K562 (cell line): ENCODE data around the gene LYVE1. TPM values are rescaled to one million over a fixed set of nuclear protein-coding genes. Genes with fewer than 3 reads are reported as not detected.
A peak's percentile ranks its signal among the peaks of the same experiment; 100 is the strongest.

Source experiments
- ARID1B ChIP-seq: fragments of 450-650 bp; IDR thresholded peaks from 2 replicates; pipeline ENCODE4 v1.6.1; 2016; ENCODE audit warnings: antibody characterized with exemption, mild to moderate bottlenecking, inconsistent platforms
- CBFA2T2 ChIP-seq: fragments of 450-650 bp; conservative IDR thresholded peaks from 2 replicates; pipeline ENCODE4 v1.6.1; 2017; ENCODE audit warnings: mild to moderate bottlenecking
- CTCFL ChIP-seq: IDR thresholded peaks from 2 replicates; pipeline ENCODE4 v1.6.1; 2011; ENCODE audit warnings: borderline replicate concordance, low read depth, mild to moderate bottlenecking, moderate library complexity, low read length; ENCODE audit not compliant: insufficient read depth, poor library complexity, severe bottlenecking
- EGR1 ChIP-seq: fragments of 450-650 bp; conservative IDR thresholded peaks from 2 replicates; pipeline ENCODE4 v1.6.1; 2017; ENCODE audit warnings: mild to moderate bottlenecking
- EP300 ChIP-seq: IDR thresholded peaks from 2 replicates; pipeline ENCODE4 v1.6.1; 2012; ENCODE audit warnings: low read length, improper control_type of control experiment
- ESRRA ChIP-seq: fragments of 450-650 bp; IDR thresholded peaks from 2 replicates; pipeline ENCODE4 v1.6.1; 2014; ENCODE audit warnings: low read depth, mild to moderate bottlenecking, moderate library complexity, borderline replicate concordance
- EWSR1 ChIP-seq: fragments of 450-650 bp; IDR thresholded peaks from 2 replicates; pipeline ENCODE4 v1.6.1; 2018; ENCODE audit warnings: borderline replicate concordance, mild to moderate bottlenecking, low read depth, moderate library complexity; ENCODE audit not compliant: partially characterized antibody
- MEF2D ChIP-seq: conservative IDR thresholded peaks from 2 replicates; pipeline ENCODE4 v1.6.1; 2016; ENCODE audit warnings: low read depth, missing genetic modification characterization, missing compliant biosample characterization
- MNT ChIP-seq, 2 experiments: fragments of 450-650 bp; conservative IDR thresholded peaks; 2 replicates each; pipeline ENCODE4 v1.6.1; 2017; ENCODE audit warnings: mild to moderate bottlenecking in 2 of 2, moderate library complexity in 2 of 2
- NCOR1 ChIP-seq: fragments of 450-650 bp; IDR thresholded peaks from 2 replicates; pipeline ENCODE4 v1.6.1; 2016; ENCODE audit warnings: mild to moderate bottlenecking, moderate library complexity
- TAL1 ChIP-seq: fragments of 450-650 bp; IDR thresholded peaks from 2 replicates; pipeline ENCODE4 v1.6.1; 2016; ENCODE audit warnings: mild to moderate bottlenecking
- TFAP4 ChIP-seq: sonication (generic); formaldehyde crosslinking; IDR thresholded peaks from 2 replicates; pipeline ENCODE4 v1.8.0; 2022; ENCODE audit warnings: missing genetic modification reagents, mild to moderate bottlenecking, moderate library complexity, borderline replicate concordance
- ZBTB26 ChIP-seq: fragments of 450-650 bp; formaldehyde crosslinking; IDR thresholded peaks from 2 replicates; pipeline ENCODE4 v1.4.0; 2022; ENCODE audit warnings: missing genetic modification characterization
- ZNF408 ChIP-seq: fragments of 250-450 bp; sonication (Bioruptor Pico); IDR thresholded peaks from 2 replicates; pipeline ENCODE4 v1.4.0; 2020; ENCODE audit warnings: low read depth, mild to moderate bottlenecking, moderate library complexity
- polyA plus RNA-seq, 8 experiments: library from polyadenylated mRNA; depleted of rRNA in 4 of 8; stranded (reverse) in 5 of 8; unstranded in 3 of 8; fragments of >200 nt; fragmentation: Nextera tagmentation in 2 of 8; fragmentation: Illumina TruSeq in 1 of 8; extraction: Ambion mirVana in 2 of 8; extraction: Trizol in 1 of 8; gene quantifications; 2 replicates each; pipeline versions ENCODE4 v1.2.1 to v1.2.3, GENCODE V29; 2011 to 2014; ENCODE audit warnings: inconsistent platforms in 1 of 8, missing spikeins in 1 of 8
- total RNA-seq, 7 experiments: library from RNA; depleted of rRNA in 6 of 7; stranded (reverse); fragments of >200 nt in 6 of 7; fragmentation: Illumina TruSeq in 2 of 7; extraction: Trizol in 2 of 7; gene quantifications; 2 replicates each; pipeline versions ENCODE4 v1.2.1 to v1.2.3, GENCODE V29; 2011 to 2021; ENCODE audit warnings: low replicate concordance in 1 of 7
- TF ChIP-seq, protein P1 (sequence below), 2 experiments: fragments of 450-650 bp; IDR thresholded peaks; 2 replicates each; pipeline ENCODE4 v1.6.1; 2016

LYVE1 gene
- total and polyA plus RNA-seq, 9 of the 15 experiments (the other 6 are each of a cell fraction or from before 2014, with no cell fraction given) = 0.06 to 1.1 (median 0.14) TPM; not detected in 1

- peak; percentile 53; the same call in 1 of the 2 replicates for TF ChIP-seq CBFA2T2
- TF ChIP-seq TAL1 = peak; percentile 55
- TF ChIP-seq MEF2D (tag) = peak; percentile 83
- TF ChIP-seq TFAP4 = peak; percentile 42
- 0 out of 2 replicates have a peak, but pooled peaks have one; percentile 36 for TF ChIP-seq EP300
- no peak for TF ChIP-seq CTCFL
- TF ChIP-seq, protein P1, sequence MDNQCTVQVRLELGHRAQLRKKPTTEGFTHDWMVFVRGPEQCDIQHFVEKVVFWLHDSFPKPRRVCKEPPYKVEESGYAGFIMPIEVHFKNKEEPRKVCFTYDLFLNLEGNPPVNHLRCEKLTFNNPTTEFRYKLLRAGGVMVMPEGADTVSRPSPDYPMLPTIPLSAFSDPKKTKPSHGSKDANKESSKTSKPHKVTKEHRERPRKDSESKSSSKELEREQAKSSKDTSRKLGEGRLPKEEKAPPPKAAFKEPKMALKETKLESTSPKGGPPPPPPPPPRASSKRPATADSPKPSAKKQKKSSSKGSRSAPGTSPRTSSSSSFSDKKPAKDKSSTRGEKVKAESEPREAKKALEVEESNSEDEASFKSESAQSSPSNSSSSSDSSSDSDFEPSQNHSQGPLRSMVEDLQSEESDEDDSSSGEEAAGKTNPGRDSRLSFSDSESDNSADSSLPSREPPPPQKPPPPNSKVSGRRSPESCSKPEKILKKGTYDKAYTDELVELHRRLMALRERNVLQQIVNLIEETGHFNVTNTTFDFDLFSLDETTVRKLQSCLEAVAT (IDR thresholded peaks at IDR 0.05) = peak in 1 of 2 experiments; percentile 79; a peak in 2 of 4 replicates
- TF ChIP-seq ZNF408 (CRISPR knock-in tag) = no peak
- TF ChIP-seq NCOR1 = 0 out of 2 replicates have a peak, but pooled peaks have one; percentile 8
- TF ChIP-seq EWSR1 = no peak
- peak; percentile 84 for TF ChIP-seq ARID1B
- TF ChIP-seq EGR1 = no peak
- 0 out of 4 replicates have a peak, but pooled peaks of 1 of the 2 experiments have one; percentile 17 for TF ChIP-seq MNT (conservative IDR thresholded peaks at IDR 0.05)
- no peak for TF ChIP-seq ZBTB26 (CRISPR knock-in tag)
- peak; percentile 59; the same call in 1 of the 2 replicates for TF ChIP-seq ESRRA
Observed at GRCh38 chr11:10584071-10584501, 15.6 kb upstream of the LYVE1 start (continued).
